GM12878 (cell line): ENCODE results near the gene THSD4. TPM values are rescaled to one million over a fixed set of nuclear protein-coding genes. Genes with fewer than 3 reads are reported as not detected.

ENCODE experiments used
- ATAC-seq: fragments of 200-7000 bp; cut with Tn5 transposase; 3 replicates; pipeline ENCODE4 v1.9.1; 2020; ENCODE audit warnings: mild to moderate bottlenecking, moderate library complexity
- BruUV-seq: library from RNA; stranded (reverse); fragments of 400-500 nt; replicated peaks from 2 replicates; lab custom pipeline; 2021; lab: Mats Ljungman, UMichigan
- CTCF ChIA-PET: fragments of 300-600 bp; sonication (Branson Sonifier 250); formaldehyde crosslinking; extraction: SDS; loops from one replicate; lab custom pipeline; 2021; ENCODE audit warnings: inconsistent platforms; lab: Yijun Ruan, JAX
- POLR2A ChIA-PET: fragments of 350-600 bp; formaldehyde crosslinking; extraction: SDS; loops from one replicate; lab custom pipeline; 2021; ENCODE audit warnings: inconsistent platforms; lab: Charles Lee
- RAD21 ChIA-PET: fragments of 300-600 bp; sonication (Branson Sonifier 250); formaldehyde crosslinking; loops from one replicate; lab custom pipeline; 2023; ENCODE audit warnings: antibody characterized with exemption; ENCODE audit not compliant: unreplicated experiment; lab: Charles Lee
- SMC1A ChIA-PET: fragments of 300-600 bp; sonication (Branson Sonifier 250); formaldehyde crosslinking; loops from one replicate; lab custom pipeline; 2023; ENCODE audit not compliant: unreplicated experiment, uncharacterized antibody; lab: Charles Lee
- DNase-seq: peaks from one replicate; pipeline ENCODE4 v3.0.0-alpha.2; 2011; ENCODE audit warnings: low read depth, low spot score
- FAIRE-seq: peaks from 3 replicates; lab custom pipeline; 2011; peaks lifted over from hg19 to GRCh38; lab: Jason Lieb, UNC
- H2AFZ ChIP-seq: 2 replicates; pipeline ENCODE4 v1.6.0; 2011; ENCODE audit warnings: low read depth, low read length, control low read depth; ENCODE audit not compliant: control insufficient read depth
- H3K27ac ChIP-seq: 2 replicates; pipeline ENCODE4 v1.5.1; 2011; ENCODE audit warnings: control low read depth; ENCODE audit not compliant: control insufficient read depth, insufficient read depth
- H3K27me3 ChIP-seq, 2 experiments: replicated peaks in 1 of 2; 2 replicates each; pipeline versions ENCODE4 v1.6.0 to v1.6.1; 2011; ENCODE audit warnings: low read length in 1 of 2; ENCODE audit not compliant: control insufficient read depth in 2 of 2, insufficient read depth in 2 of 2
- H3K36me3 ChIP-seq, 2 experiments: 2 replicates each; pipeline ENCODE4 v1.5.1; 2011; ENCODE audit warnings: low read length in 1 of 2; ENCODE audit not compliant: control insufficient read depth in 2 of 2, insufficient read depth in 2 of 2
- H3K4me1 ChIP-seq: 2 replicates; pipeline ENCODE4 v1.6.1; 2011; ENCODE audit warnings: mild to moderate bottlenecking, low read length, moderate library complexity, mixed read lengths; ENCODE audit not compliant: control insufficient read depth, insufficient read depth
- H3K4me2 ChIP-seq: 2 replicates; pipeline ENCODE4 v1.6.0; 2011; ENCODE audit warnings: control low read depth; ENCODE audit not compliant: control insufficient read depth, insufficient read depth
- H3K4me3 ChIP-seq: fragments of 200-600 bp; sonication (generic); 2 replicates; pipeline ENCODE4 v1.5.1; 2016
- H3K79me2 ChIP-seq: 2 replicates; pipeline ENCODE4 v1.6.0; 2011; ENCODE audit warnings: low read length; ENCODE audit not compliant: control insufficient read depth, insufficient read depth
- H3K9ac ChIP-seq: 2 replicates; pipeline ENCODE4 v1.8.0; 2011; ENCODE audit warnings: low read length, control low read depth, mixed read lengths; ENCODE audit not compliant: control insufficient read depth, insufficient read depth
- H3K9me3 ChIP-seq: replicated peaks from 3 replicates; pipeline ENCODE4 v1.5.1; 2011; ENCODE audit warnings: mild to moderate bottlenecking, low read length; ENCODE audit not compliant: control insufficient read depth, insufficient read depth
- H4K20me1 ChIP-seq: 2 replicates; pipeline ENCODE4 v1.6.0; 2011; ENCODE audit not compliant: control insufficient read depth, insufficient read depth
- CTCF ChIP-seq, 3 experiments: IDR thresholded peaks in 2 of 3; conservative IDR thresholded peaks in 1 of 3; 2 replicates each; pipeline ENCODE4 v1.5.1; 2011; ENCODE audit warnings: low read depth in 3 of 3, low read length in 3 of 3, mild to moderate bottlenecking in 3 of 3, control low read depth in 2 of 3, moderate library complexity in 2 of 3, inconsistent platforms in 1 of 3, mixed read lengths in 1 of 3; ENCODE audit not compliant: control insufficient read depth in 2 of 3, insufficient read depth in 1 of 3; ENCODE audit errors: extremely low read depth in 1 of 3
- EED ChIP-seq: sonication (generic); IDR thresholded peaks from 2 replicates; pipeline ENCODE4 v1.6.1; 2016; ENCODE audit warnings: antibody characterized with exemption, low read depth
- KAT2A ChIP-seq: conservative IDR thresholded peaks from 2 replicates; pipeline ENCODE4 v1.6.1; 2011; ENCODE audit warnings: low read depth, low read length; ENCODE audit not compliant: control insufficient read depth
- MXI1 ChIP-seq: fragments of 150-350 bp; IDR thresholded peaks from 2 replicates; pipeline ENCODE4 v1.6.1; 2011; ENCODE audit warnings: low read depth, mild to moderate bottlenecking, inconsistent platforms, low read length, improper control_type of control experiment
- SIN3A ChIP-seq: IDR thresholded peaks from 2 replicates; pipeline ENCODE4 v1.6.1; 2012; ENCODE audit warnings: low read depth, low read length, improper control_type of control experiment
- WGBS: methylation state at CpG from one replicate; pipeline ENCODE4 v1.1.6; 2016; ENCODE audit warnings: low lambda C conversion rate; ENCODE audit not compliant: insufficient replicate concordance, insufficient coverage; ENCODE audit errors: missing lambda C conversion rate; 5-methylcytosine and 5-hydroxymethylcytosine counted together
- in situ Hi-C: fragments of 300-500 bp; cut with MboI; formaldehyde crosslinking; loops from 9 replicates; pipeline ENCODE4 v1.14.3; 2018; ENCODE audit warnings: mixed read lengths
- intact Hi-C: fragments of 100-400 bp; cut with micrococcal nuclease; formaldehyde crosslinking; loops from one replicate; pipeline ENCODE4 v1.14.2; 2022; ENCODE audit not compliant: unreplicated experiment
- polyA plus RNA-seq, 11 experiments: library from polyadenylated mRNA; depleted of rRNA in 4 of 11; unstranded in 6 of 11; stranded (reverse) in 5 of 11; fragments of >200 nt; fragmentation: Nextera tagmentation in 4 of 11; fragmentation: Illumina TruSeq in 1 of 11; extraction: Ambion mirVana in 4 of 11; extraction: Trizol in 1 of 11; gene quantifications; 1 replicate in 1 of 11; 2 replicates in 10 of 11; pipeline versions ENCODE4 v1.2.1 to v1.2.3, GENCODE V29; 2011 to 2016; ENCODE audit warnings: inconsistent platforms in 2 of 11, missing spikeins in 2 of 11, low read depth in 1 of 11
- total RNA-seq, 4 experiments: library from RNA; depleted of rRNA in 3 of 4; stranded (reverse); fragments of >200 nt in 3 of 4; fragmentation: Illumina TruSeq in 1 of 4; extraction: Trizol in 1 of 4; gene quantifications; 2 replicates each; pipeline versions ENCODE4 v1.2.1 to v1.2.3, GENCODE V29; 2013 to 2021

THSD4 gene
- total and polyA plus RNA-seq, 10 of the 15 experiments (the other 5 are each of a cell fraction or from before 2014, with no cell fraction given): 0.04 to 0.13 (median 0.05) TPM; not detected in 7

DNA sequence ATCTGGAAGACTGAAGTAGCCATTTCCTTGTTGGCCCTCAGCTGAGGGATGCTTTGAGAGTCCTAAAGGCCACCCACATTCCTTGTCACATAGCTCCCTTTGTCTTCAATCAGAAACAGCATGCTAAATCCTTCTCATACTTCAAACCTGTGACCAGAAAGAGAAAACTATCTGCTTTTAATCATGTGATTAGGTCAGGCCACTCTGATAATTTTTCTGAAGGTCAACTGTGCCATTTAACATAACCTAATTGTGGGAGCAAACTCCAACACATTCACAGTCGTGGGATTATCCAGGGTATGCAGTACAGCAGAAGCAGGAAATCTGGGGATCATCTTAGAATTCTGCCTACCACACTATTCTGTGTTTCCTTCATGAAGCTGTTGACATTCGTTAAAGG is 471.2 kb downstream of the THSD4 start (continued):
- TF ChIP-seq MXI1: no peak
- TF ChIP-seq, all 136 proteins: peak for 0

GRCh38 chr15:71588746-71589145 is 473.5 kb downstream of the THSD4 start:
- ChIA-PET SMC1A (no interaction called here), CTCF (no interaction called here), RAD21 (no interaction called here), POLR2A (no interaction called here)
- FAIRE-seq (no peak), ATAC-seq (no peak), DNase-seq (no peak)
- no peak overlapping the region for H3K9ac ChIP-seq
- no peak overlapping the region for H3K4me3 ChIP-seq
- H3K27ac ChIP-seq: no peak overlapping the region
- H3K79me2 ChIP-seq: no peaks in the 10 kb centered on the region
- H3K27me3 ChIP-seq: no peaks in the 10 kb centered on the region
- no peak for TF ChIP-seq SIN3A
- in situ Hi-C loops: no loop called here
- no TSS peak for BruUV-seq
- peaks cover 3% of the 10 kb centered on the region; the same call in 2 of the 3 replicates for H3K9me3 ChIP-seq
- no peaks in the 10 kb centered on the region for H3K36me3 ChIP-seq
- intact Hi-C loops: no loop called here
- no peaks in the 10 kb centered on the region for H4K20me1 ChIP-seq
- H2AFZ ChIP-seq: no peak overlapping the region
- H3K4me2 ChIP-seq: no peak overlapping the region
- no peaks in the 10 kb centered on the region for H3K4me1 ChIP-seq

DNA sequence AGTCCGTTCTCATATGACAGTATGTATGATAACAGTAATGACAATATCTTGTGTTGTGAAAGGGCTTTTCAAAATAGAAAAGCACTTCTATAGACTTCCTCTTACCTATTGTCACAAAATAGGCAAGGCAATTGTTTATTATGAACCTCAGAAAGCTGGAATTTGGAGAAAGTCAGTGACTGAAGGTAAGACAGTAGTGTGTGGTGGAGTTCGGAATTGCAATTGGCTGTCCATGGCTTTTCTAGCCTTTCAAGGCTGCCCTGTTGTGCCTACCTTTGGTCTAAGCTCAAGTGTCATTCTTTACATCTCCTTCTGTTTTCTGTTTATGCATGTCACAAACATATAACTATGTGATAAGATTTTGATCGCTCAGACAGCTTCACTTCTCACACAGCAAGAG is 475.8 kb downstream of the THSD4 start:
- POLR2A ChIA-PET: interaction anchor here (0.5 to 0.6 kb wide), 2 partner anchors 9 to 861 kb away, joined by 6 to 7 read pairs; no protein-coding TSS in a partner anchor
- H3K9ac ChIP-seq: no peak overlapping the region
- no peaks in the 10 kb centered on the region for H4K20me1 ChIP-seq
- no peak for DNase-seq
- no peak for TF ChIP-seq KAT2A
- no peak for TF ChIP-seq EED
- 0 out of 6 replicates have a peak, but pooled peaks of 1 of the 3 experiments have one; percentile 14 for TF ChIP-seq CTCF (IDR thresholded peaks at IDR 0.05 in 2 of 3, conservative IDR thresholded peaks at IDR 0.05 in 1 of 3; ENCODE audit: control insufficient read depth in 2 of 3, extremely low read depth in 1 of 3, insufficient read depth in 1 of 3, low read depth in 3 of 3, low read length in 3 of 3)
- TF ChIP-seq, all 136 proteins: peak for 1
- H3K79me2 ChIP-seq: no peaks in the 10 kb centered on the region
- SMC1A ChIA-PET: no interaction called here
- no peak overlapping the region for H3K4me3 ChIP-seq
- H3K4me2 ChIP-seq: no peak overlapping the region
- RAD21 ChIA-PET: no interaction called here
- no peak overlapping the region for H2AFZ ChIP-seq
- H3K27me3 ChIP-seq: no peaks in the 10 kb centered on the region
- 33% methylated on average over 3 of the region's 3 CpGs for WGBS
- in situ Hi-C loops: no loop called here
- no TSS peak for BruUV-seq
- no peak for ATAC-seq
- no peak overlapping the region for H3K27ac ChIP-seq
- CTCF ChIA-PET: no interaction called here
- no peaks in the 10 kb centered on the region for H3K4me1 ChIP-seq
- H3K9me3 ChIP-seq: no peaks in the 10 kb centered on the region
- no peaks in the 10 kb centered on the region for H3K36me3 ChIP-seq
- FAIRE-seq: no peak
- intact Hi-C loops: no loop called here
